Measurements from ENCODE around the gene ADARB1.

DNA sequence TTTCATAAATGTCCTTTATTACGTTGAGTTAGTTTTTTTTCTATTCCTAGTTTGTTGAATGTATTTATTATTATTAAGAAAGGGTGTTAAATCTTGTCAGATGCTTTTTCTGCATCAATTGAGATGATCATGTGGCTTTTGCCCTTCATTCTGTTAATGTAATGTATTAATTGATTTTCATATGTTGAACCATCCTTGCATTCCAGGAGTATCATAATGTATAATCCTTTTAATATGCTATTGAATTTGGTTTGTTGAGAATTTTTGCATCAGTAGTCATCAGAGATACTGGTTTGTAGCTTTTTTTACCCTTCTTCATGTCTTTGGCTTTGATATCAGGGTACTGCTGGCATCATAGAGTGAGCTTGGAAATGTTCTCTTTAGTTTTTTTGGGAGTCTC, 113.3 kb downstream of the ADARB1 start:
- TF ChIP-seq, protein P1, sequence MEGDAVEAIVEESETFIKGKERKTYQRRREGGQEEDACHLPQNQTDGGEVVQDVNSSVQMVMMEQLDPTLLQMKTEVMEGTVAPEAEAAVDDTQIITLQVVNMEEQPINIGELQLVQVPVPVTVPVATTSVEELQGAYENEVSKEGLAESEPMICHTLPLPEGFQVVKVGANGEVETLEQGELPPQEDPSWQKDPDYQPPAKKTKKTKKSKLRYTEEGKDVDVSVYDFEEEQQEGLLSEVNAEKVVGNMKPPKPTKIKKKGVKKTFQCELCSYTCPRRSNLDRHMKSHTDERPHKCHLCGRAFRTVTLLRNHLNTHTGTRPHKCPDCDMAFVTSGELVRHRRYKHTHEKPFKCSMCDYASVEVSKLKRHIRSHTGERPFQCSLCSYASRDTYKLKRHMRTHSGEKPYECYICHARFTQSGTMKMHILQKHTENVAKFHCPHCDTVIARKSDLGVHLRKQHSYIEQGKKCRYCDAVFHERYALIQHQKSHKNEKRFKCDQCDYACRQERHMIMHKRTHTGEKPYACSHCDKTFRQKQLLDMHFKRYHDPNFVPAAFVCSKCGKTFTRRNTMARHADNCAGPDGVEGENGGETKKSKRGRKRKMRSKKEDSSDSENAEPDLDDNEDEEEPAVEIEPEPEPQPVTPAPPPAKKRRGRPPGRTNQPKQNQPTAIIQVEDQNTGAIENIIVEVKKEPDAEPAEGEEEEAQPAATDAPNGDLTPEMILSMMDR (IDR thresholded peaks at IDR 0.05) = no peak
- TF ChIP-seq POLR2AphosphoS5 (IDR thresholded peaks at IDR 0.05) (no peak), POLR2A (IDR thresholded peaks at IDR 0.05; ENCODE audit: low read depth) (no peak), EP300 (IDR thresholded peaks at IDR 0.05) (no peak)
